Right renal pelvis (tissue), 4 donors: ENCODE results near the gene UBE2K. TPM values are rescaled to one million over a fixed set of nuclear protein-coding genes. Genes with fewer than 3 reads are reported as not detected.
A peak's percentile ranks its signal among the peaks of the same experiment; 100 is the strongest.
"Not testable (repeated sequence)": the region's sequence is repeated elsewhere in the genome, so short reads cannot be mapped to it uniquely, and the experiment has no call there.

ENCODE experiments used
- DNase-seq, 4 donors: peaks; one replicate each; pipeline ENCODE4 v3.0.0-alpha.2; 2013; ENCODE audit warnings: low read depth in 4 of 4, low spot score in 3 of 4, missing footprints in 1 of 4
- polyA plus RNA-seq, 4 donors: library from polyadenylated mRNA; unstranded; fragments of 120-200 nt; gene quantifications; one replicate each; pipeline ENCODE4 v1.2.1, GENCODE V29; 2013; ENCODE audit not compliant: insufficient read length in 4 of 4

Gene UBE2K
- polyA plus RNA-seq, 4 donors, result 89.1 to 110 (median 104) TPM

DNA sequence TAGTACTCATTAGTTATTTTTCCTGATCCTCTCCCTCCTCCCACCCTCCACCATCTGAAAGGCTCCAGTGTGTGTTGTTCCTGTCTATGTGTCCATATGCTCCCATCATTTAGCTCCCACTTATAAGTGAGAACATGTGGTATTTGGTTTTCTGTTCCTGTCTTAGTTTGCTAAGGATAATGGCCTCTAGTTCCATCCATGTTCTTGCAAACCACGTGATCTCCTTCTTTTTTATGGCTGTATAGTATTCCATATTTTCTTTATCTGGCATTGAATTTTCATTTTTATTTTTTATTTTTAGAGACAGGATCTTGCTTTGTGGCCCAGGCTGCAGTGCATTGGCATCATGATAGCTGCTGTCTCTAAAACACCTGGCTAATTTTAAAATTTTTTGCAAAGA is 11.9 kb upstream of the UBE2K start:
- no peak for DNase-seq

DNA sequence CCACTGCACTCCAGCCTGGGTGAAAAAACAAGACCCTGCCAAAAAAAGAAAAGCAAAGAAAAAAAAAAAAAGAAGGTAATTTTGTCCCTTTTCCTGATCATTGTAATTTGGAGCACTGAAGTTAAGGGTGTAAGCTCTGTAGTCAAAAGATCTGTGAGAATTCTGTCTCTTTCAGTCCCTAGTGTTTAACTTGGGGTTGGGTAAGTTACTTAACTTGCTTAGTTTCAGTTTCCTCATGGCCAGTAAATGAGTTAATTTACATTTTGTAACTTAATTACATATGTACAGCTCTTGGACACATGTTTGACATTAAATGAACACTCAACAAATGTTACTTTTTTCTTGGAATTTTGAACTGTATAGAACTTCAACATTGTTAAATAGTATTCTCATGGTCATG is 10.9 kb upstream of the UBE2K start:
- no peak for DNase-seq

DNA sequence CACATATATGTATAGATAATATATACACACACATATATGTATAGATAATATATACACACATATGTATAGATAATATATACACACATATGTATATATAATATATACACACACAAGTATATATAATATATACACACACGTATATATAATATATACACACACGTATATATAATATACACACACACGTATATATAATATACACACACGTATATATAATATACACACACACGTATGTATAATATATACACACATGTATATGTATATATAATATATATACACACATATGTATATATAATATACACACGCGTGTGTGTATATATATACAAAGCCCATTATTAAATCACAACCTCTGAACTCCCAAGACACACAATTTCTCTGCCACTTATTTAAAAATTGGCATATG is 8.0 kb upstream of the UBE2K start:
- DNase-seq, result no peak

DNA sequence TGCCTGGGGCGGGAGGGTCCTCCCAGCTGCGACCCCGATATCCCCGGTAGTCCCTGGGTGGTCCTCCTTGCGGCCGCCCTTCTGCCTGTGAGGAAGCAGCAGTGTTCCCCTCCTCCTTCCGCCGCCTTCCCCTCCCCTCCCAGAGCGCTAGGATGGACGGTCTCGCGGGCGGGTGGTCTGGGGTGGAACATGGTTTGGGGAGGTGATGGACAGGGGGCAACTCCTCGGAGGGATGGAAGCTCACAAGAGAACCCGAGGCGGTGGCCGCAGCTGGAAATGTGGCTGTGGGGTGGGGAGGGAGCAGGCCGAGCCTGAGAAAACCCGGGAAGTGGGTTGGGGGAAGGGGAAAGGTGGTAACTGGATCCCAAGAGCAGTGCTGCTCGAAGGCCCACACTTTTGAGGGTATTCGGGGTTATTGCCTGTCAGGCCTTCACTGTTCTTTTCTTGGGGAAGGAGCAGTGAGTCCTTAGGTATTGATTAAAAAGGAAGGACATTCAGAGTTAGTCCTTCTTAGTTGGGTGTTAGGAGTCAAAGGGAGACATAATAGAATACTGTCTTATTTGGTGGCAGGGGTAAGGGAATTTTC is 581 bp downstream of the UBE2K start:
- peak in 2 of 4 donors; percentile 40 to 53 for DNase-seq

DNA sequence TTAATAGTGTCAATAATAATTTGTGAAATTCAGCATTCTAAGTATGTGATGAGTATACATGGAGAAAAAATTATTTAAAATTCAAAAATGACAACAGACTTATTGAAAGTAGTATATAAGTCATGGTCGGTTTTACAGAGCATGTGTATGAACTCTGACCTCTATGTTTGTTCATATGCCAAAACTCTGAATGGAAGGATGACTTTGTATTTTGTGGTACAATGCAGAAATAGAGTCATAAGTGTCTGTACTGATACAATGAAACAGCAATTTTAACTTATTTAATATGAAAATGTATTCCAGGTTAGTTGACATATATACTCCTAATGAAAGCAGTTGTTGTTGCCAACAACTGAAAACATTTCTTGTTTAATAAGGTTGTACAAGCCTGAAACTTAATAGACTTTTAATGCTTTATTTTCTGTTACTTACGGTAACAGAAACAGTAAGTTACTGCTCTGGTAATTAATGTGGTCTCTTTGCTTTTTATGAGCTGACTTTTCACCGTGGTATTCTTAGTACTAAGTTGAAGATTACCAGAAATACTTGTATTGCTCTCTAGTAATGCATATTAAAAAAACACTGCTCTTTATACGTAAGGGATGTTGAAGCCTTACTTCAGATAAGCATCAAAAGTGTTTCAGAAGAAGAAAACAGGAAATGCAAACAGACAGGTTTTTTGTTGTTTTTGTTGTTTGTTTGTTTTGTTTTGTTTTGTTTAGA is 1.9 kb downstream of the UBE2K start:
- DNase-seq, result no peak

DNA sequence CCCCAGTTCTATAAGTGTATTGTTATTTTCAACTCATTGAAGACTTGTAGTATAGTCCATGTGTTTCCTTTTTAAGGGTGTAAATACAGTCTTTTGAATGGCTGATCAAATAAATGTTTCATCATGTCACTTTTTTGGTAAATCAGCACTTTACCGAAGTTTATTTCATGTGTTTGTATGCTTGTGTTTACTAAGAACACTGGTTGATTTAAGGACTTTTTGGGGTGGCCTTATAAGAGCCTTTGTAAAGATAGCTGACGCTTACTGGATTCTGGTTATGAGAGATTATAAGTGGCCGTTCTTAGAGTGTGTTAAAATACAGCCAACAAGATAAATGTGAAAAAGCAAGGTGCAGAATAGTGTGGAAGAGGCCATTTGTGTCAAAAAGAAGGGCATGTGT is 2.6 kb downstream of the UBE2K start:
- no peak for DNase-seq

DNA sequence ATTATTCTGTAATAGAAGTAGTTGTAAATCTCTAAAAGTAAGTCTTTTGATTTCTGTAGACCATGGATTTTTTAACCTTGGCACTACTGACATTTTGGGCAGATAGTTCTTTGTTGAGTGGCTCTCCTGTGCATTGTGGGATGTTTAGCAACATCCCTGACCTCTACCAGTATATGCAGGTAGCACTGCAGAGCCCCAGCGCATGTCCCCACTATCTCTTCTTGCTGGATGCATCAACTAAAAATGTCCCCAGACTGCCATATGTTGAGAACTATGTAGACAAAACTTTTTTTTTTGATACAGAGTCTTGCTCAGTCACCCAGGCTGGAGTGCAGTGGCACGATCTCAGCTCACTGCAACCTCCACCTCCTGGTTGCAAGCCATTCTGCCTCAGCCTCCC is 4.8 kb downstream of the UBE2K start:
- no peak for DNase-seq

DNA sequence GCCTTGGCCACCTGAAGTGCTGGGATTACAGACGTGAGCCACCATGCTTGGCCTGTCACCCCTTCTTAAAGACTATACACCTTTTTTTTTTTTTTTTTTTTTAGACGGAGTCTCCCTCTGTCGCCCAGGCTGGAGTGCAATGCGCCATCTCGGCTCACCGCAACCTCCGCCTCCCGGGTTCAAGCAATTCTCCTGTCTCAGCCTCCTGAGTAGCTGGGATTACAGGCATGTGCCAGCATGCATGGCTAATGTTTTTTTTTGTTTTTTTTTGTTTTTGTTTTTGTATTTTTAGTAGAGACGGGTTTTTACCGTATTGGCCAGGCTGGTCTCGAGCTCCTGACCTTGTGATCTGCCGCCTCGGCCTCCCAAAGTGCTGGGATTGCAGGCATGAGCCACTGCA is 6.9 kb downstream of the UBE2K start:
- DNase-seq, result not testable (repeated sequence)

DNA sequence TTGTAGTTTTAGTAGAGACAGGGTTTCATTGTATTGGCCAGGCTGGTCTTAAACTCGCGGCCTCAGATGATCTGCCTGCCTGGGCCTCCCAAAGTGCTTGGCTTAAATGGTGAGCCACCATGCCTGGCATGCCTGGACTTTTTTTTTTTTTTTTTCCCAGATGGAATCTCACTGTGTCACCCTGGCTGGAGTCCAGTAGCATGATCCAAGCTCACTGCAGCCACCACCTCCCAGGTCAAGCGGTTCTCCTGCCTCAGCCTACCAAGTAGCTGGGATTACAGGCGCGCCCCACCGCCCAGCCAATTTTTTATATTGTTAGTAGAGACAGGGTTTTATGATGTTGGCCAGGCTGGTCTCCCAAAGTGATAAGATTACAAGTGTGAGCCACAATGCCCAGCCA is 8.4 kb downstream of the UBE2K start:
- DNase-seq, result no peak

DNA sequence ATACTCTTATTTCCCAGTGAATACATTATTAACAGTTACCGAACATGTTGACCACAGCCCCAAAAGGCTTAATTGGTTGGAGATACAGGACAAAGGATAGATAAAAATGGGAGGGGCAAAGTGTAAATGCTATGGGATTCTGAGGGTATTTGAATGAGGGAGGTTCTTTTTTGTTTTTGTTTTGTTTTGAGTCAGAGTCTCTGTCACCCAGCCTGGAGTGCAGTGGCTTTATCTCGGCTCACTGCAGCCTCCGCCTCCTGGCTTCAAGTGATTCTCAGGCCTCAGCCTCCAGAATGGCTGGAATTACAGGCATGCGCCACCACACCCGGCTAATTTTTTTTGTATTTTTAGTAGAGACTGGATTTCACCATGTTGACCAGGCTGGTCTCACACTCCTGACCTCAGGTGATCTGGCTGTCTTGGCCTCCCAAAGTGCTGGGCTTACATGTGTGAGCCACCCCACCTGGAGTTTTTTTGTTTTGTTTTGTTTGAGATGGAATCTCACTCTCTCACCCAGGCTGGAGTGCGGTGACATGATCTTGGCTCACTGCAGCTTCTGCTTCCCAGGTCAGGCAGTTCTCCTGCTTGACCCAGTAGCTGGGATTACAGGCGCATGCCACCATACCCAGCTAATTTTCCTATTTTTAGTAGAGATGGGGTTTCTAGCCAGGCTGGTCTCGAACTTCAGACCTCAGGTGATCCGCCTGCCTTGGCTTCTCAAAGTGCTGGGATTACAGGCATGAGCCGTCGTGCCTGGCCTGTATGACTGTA is 9.0 kb downstream of the UBE2K start:
- DNase-seq, result no peak

DNA sequence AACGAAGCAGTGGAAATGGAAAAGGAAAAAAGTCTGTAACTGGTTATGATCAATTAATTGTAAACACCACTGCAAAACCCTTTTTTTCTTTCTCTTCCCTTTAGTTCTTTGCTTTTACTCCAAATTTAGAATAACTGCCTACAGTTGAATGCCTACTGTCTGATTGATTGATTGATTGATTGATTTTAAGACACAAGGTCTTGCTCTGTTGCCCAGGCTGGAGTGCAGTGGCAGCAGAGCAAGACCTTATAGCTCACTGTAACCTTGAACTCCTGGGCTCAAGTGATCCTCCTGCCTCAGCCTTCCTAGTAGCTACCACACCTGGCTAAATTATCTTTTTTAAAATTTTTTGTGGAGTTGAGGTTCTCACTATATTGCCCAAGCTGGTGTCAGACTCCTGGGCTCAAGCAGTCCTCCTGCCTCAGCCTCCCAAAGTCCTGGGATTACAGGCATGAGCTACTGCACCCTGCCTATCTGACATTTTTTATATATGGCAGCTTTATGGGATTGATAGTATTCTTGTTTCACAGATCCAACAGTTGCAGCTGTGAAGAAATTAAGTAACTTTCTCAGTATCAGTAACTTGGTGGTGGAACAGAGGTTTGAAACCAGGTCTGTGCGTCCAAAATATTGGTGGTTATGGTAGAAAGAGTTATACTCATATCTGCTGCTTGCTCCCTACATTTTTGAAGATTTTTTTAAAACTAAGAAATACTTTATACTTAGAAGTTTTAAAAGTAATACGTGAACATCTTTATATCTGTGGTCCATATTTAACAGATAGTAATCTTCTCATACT is 12.4 kb downstream of the UBE2K start:
- DNase-seq, result no peak

DNA sequence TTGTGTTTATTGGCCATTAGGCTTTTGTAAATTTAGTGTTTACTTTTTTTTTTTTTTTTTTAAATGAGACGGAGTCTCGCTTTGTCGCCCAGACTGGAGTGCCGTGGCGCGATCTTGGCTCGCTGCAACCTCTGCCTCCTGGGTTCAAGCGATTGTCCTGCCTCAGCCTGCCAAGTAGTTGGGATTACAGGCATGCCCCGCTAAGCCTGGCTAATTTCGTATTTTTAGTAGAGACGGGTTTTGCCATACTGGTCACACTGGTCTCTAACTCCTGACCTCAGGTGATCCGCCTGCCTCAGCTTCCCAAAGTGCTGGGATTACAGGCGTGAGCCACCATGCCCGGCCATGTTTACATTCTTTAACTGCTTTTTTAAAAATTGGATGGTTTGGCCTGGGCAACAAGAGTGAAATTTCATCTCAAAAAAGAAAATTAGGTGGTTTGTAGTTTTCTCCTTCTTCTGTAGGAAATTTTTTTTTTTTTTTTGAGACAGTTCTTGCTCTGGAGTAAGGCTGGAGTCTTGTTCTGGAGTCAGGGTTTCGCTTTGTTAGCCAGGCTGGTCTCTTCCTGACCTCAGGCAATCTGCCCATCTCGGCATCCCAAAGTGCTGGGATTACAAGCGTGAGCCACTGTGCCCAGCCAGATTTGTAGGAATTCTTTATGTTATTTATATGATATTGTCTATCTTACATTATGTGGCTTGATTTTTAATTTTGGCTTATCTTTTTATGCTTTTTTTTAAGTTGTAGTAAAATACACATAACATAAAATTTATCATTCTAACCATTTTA is 15.1 kb downstream of the UBE2K start:
- no peak for DNase-seq

DNA sequence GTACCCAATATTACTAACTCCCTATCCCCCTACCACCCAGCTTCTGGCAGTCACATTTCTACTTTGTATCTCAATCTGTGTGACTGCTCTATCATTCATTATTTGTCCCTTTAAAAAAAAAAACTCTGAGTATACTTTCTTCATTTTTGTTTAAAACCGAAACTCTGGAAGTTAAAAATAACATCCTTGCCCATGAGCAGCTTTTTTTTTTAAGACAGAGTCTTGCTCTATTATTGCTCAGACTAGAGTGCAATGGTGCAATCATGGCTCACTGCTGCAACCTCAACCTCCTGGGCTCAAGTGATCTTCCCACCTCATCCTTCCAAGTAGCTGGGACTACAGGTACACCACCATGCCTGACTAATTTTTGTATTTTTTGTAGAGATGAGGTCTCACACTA is 15.8 kb downstream of the UBE2K start:
- DNase-seq, result no peak

DNA sequence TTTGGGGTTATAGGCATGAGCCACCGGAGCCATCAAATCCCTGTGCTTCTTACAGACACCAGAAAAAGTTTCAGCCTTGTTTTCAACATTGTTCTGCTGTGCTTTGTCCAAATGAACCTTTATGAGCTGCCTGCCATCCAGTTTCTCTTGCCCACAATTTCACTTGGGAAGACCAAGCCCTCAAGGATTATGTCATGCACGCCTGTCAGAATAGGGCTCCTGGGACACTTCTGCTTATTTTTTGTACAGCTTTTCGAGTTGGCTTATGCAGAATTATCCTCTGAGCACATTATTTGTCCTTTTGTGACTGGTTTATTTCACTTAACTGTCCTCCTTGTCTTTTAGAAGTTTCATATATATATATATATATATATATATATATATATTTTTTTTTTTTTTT is 16.2 kb downstream of the UBE2K start:
- DNase-seq, result no peak

DNA sequence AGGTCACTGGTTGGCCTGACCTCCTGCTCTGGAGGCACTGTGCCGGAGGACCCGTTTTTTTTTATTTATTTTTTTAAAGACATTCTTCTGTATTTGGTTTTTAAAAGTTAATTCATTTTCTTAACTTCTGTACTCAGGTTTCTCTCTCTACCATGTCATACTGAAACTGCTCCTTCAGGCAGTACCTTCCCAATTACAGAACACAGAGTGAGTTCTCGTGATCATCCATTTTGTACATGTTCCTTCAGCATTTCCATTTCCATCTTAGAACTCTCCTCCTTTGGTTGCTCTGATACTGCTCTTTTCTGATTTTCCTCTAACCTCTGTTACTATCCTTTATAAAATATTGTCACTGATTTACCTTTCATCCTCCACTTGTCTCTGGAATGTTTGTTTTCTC is 17.9 kb downstream of the UBE2K start:
- DNase-seq, result no peak

DNA sequence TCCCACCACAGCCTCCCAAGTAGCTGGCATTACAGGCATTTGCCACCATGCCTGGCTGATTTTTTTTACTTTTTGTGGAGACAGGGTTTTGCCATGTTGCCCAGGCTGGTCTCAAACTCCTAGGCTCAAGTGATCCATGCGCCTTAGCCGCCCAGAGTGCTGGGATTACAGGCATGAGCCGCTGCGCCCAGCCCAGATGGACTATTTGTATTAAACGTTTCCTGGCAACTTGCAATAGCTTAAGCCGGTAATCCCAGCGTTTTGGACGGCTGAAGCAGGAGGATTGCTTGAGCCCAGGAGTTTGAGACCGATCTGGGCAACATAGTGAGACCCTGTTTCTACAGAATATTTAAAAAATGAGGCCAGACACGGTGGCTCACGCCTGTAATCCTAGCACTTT is 18.4 kb downstream of the UBE2K start:
- DNase-seq, result no peak

DNA sequence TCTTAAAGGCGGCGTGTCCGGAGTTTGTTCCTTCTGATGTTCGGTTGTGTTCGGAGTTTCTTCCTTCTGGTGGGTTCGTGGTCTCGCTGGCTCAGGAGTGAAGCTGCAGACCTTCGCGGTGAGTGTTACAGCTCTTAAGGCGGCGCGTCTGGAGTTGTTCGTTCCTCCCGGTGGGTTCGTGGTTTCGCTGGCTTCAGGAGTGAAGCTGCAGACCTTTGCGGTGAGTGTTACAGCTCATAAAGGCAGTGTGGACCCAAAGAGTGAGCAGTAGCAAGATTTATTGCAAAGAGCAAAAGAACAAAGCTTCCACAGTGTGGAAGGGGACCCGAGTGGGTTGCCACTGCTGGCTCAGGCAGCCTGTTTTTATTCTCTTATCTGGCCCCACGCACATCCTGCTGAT is 19.8 kb downstream of the UBE2K start:
- DNase-seq, result not testable (repeated sequence)

DNA sequence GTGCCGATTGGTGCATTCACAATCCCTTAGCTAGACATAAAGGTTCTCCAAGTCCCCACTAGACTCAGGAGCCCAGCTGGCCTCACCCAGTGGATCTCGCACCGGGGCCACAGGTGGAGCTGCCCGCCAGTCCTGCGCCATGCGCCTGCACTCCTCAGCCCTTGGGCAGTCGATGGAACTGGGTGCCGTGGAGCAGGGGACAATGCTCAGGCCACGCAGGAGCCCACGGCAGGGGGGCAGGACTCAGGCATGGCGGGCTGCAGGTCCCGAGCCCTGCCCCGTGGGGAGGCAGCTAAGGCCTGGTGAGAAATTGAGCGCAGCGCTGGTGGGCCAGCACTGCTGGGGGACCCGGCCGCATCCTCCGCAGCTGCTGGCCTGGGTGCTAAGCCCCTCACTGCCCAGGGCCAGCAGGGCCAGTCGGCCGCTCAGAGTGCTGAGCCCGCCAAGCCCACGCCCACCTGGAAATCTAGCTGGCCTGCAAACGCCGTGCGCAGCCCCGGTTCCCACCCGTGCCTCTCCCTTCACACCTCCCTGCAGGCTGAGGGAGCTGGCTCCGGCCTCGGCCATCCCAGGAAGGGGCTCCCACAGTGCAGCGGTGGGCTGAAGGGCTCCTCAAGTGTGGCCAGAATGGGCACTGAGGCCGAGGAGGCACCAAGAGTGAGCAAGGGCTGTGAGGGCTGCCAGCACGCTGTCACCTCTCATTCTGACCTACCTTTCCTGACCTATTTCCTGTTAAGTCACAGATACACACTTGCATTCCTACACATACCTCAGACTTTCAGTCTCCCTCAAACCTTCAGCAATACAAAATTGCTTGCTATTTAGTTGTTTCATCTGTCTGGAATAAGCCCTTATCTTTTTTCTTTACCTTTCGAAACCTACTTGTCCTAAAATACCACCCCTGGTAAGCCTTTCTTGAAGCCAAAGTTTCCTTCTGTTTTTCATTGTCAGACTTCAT is 20.7 kb downstream of the UBE2K start:
- DNase-seq, result no peak
